Esophagus muscularis mucosa (tissue), 4 donors: ENCODE data around the gene SLAMF9. TPM values are rescaled to one million over a fixed set of nuclear protein-coding genes. Genes with fewer than 3 reads are reported as not detected.
A peak's percentile ranks its signal among the peaks of the same experiment; 100 is the strongest.

Experiments used
- DNase-seq: peaks from one replicate; pipeline ENCODE4 v3.0.0-alpha.2; 2017; ENCODE audit errors: extremely low spot score
- H3K27ac ChIP-seq, 4 donors: fragments of 200-600 bp; sonication (generic); replicated peaks in 1 of 4; 1 replicate in 3 of 4; 2 replicates in 1 of 4; pipeline ENCODE4 v1.5.1; 2016 to 2019; ENCODE audit warnings: mild to moderate bottlenecking in 1 of 4
- H3K27me3 ChIP-seq, 4 donors: fragments of 200-600 bp; sonication (generic); one replicate each; pipeline versions ENCODE4 v1.5.1 to v1.6.0; 2016 to 2019
- H3K36me3 ChIP-seq, 4 donors: fragments of 200-600 bp; sonication (generic); one replicate each; pipeline ENCODE4 v1.5.1; 2016 to 2019
- H3K4me1 ChIP-seq, 4 donors: fragments of 200-600 bp; sonication (generic); one replicate each; pipeline ENCODE4 v1.5.1; 2016 to 2019
- H3K4me3 ChIP-seq, 4 donors: fragments of 200-600 bp; sonication (generic); 1 replicate in 2 of 4; 2 replicates in 2 of 4; pipeline ENCODE4 v1.5.1; 2016 to 2019; ENCODE audit warnings: mild to moderate bottlenecking in 4 of 4, moderate library complexity in 1 of 4
- H3K9me3 ChIP-seq, 4 donors: fragments of 200-600 bp; sonication (generic); 1 replicate in 3 of 4; 2 replicates in 1 of 4; pipeline ENCODE4 v1.5.1; 2016 to 2019
- EP300 ChIP-seq: sonication (generic); formaldehyde crosslinking; IDR thresholded peaks from one replicate; pipeline ENCODE4 v1.6.1; 2017; ENCODE audit warnings: antibody characterized with exemption
- POLR2A ChIP-seq: fragments of 450-650 bp; IDR thresholded peaks from one replicate; pipeline ENCODE4 v1.6.1; 2017; ENCODE audit warnings: antibody characterized with exemption, moderate library complexity, mild to moderate bottlenecking, low read depth
- POLR2AphosphoS5 ChIP-seq, 2 donors: sonication (generic); formaldehyde crosslinking; IDR thresholded peaks; one replicate each; pipeline ENCODE4 v1.6.1; 2017; ENCODE audit warnings: antibody characterized with exemption in 2 of 2
- WGBS: methylation state at CpG from one replicate; pipeline ENCODE4 v1.1.5; 2018; 5-methylcytosine and 5-hydroxymethylcytosine counted together
- intact Hi-C: fragments of 100-400 bp; cut with DNase I; formaldehyde crosslinking; loops from one replicate; pipeline ENCODE4 v1.15.1; 2023
- total RNA-seq, 4 donors: library from RNA; depleted of rRNA; stranded (reverse); fragments of >200 nt; gene quantifications; one replicate each; pipeline versions ENCODE4 v1.1.0 to v1.2.1, GENCODE V29; 2016
- TF ChIP-seq, protein P1 (sequence below), 3 experiments: fragments of 200-600 bp in 2 of 3; fragments of 450-650 bp in 1 of 3; sonication (generic) in 2 of 3; IDR thresholded peaks; one replicate each; pipeline ENCODE4 v1.5.1; 2017 to 2019; ENCODE audit warnings: antibody characterized with exemption in 3 of 3, mild to moderate bottlenecking in 2 of 3, moderate library complexity in 1 of 3

SLAMF9 gene
- total RNA-seq, 4 donors from 2014 or later, result not detected

DNA sequence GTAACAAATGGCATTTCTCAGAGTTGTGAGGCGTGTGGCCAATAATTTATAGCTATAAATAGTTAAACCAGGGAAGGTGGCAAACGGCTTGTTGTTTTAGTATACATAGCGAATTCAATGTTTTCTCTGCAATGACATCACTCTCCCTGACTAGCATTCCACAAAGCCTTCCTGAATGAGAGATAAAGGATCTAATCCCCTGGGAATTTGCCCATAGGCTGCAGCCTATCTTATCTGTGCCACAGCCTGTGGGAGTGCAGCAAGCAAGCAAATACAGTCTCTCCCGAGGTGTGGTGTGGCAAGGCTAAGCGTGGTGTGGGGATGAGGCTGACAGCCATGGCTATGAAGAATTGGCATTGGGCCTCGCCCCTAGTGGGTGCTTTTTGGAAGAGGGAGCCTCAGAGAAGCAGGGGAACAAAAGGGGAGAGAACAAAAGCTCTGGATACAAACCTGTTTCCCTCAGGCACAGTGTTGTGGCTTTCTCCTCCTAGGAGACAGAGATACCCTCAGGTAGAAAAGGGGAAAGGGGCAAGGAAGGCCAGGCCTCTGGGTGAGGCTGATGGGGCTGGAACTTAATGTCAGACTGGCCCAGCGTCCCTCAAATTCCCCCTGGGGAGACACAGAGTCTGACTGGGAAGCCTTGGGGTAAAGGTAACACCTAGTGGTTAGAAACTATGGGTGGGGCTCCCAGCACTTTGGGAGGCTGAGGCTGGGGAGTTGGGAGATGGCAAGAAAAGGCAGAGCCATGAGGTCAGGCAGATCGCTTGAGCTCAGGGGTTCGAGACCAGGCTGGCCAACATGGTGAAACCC is 37.6 kb downstream of the SLAMF9 start:
- 53% methylated on average over 9 of the region's 9 CpGs for WGBS
- Histone ChIP-seq H3K36me3 (peaks cover 31 to 51% (median 44%) of the 10 kb centered on the region in 4 donors), H3K27ac (peak overlapping the region in 3 of 4 donors; percentile 35 to 48 (median 44)), H3K27me3 (no peaks in the 10 kb centered on the region), H3K9me3 (no peaks in the 10 kb centered on the region), H3K4me3 (no peak overlapping the region), H3K4me1 (peaks cover 53 to 74% (median 67%) of the 10 kb centered on the region in 4 donors)
- DNase-seq, result no peak
- intact Hi-C loops, result no loop called here
- TF ChIP-seq EP300, result no peak

DNA sequence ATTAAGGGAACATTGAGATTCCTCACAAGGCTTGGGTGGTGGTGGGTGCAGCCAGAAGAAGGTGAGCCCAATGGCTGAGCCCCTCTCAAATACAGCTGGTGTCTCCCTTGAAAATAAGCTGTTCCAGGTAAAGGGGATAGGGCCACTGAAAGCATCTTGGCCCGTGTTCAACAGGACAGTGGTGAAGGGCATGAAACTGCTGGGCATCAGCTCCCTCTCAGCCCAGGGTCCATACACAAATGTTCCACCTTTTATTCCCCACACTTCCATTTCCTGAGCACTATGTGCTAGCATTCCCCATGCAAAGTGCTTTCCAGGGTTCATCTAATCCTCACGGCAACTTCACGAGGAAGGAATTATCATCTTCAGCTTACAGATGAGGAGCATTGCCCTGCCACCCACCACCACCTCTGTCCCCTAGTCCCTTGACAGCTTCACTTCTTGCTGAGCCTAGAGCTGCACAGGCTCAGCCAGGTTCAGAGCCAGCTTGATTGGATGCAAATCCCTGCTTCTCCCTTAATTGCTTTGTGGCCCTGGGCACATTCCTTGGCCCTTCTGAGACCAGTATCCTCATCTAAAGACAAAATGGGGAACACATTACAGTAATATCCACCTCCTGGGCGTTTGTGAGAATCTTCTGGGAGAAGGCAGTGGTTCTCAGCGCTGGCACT is 38.3 kb downstream of the SLAMF9 start:
- Histone ChIP-seq H3K9me3 (no peaks in the 10 kb centered on the region), H3K4me3 (no peak overlapping the region), H3K27me3 (no peaks in the 10 kb centered on the region), H3K36me3 (peaks cover 30 to 45% (median 41%) of the 10 kb centered on the region in 4 donors), H3K4me1 (peaks cover 53 to 73% (median 65%) of the 10 kb centered on the region in 4 donors), H3K27ac (peak overlapping the region in 3 of 4 donors; percentile 35 to 48 (median 44))
- no peak for TF ChIP-seq EP300
- TF ChIP-seq, protein P1, sequence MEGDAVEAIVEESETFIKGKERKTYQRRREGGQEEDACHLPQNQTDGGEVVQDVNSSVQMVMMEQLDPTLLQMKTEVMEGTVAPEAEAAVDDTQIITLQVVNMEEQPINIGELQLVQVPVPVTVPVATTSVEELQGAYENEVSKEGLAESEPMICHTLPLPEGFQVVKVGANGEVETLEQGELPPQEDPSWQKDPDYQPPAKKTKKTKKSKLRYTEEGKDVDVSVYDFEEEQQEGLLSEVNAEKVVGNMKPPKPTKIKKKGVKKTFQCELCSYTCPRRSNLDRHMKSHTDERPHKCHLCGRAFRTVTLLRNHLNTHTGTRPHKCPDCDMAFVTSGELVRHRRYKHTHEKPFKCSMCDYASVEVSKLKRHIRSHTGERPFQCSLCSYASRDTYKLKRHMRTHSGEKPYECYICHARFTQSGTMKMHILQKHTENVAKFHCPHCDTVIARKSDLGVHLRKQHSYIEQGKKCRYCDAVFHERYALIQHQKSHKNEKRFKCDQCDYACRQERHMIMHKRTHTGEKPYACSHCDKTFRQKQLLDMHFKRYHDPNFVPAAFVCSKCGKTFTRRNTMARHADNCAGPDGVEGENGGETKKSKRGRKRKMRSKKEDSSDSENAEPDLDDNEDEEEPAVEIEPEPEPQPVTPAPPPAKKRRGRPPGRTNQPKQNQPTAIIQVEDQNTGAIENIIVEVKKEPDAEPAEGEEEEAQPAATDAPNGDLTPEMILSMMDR (IDR thresholded peaks at IDR 0.05), result no peak
- TF ChIP-seq POLR2AphosphoS5 (IDR thresholded peaks at IDR 0.05), result no peak
- TF ChIP-seq POLR2A, result no peak
- no peak for DNase-seq
- intact Hi-C loops, result no loop called here
- WGBS, result 48% methylated on average over 5 of the region's 5 CpGs

DNA sequence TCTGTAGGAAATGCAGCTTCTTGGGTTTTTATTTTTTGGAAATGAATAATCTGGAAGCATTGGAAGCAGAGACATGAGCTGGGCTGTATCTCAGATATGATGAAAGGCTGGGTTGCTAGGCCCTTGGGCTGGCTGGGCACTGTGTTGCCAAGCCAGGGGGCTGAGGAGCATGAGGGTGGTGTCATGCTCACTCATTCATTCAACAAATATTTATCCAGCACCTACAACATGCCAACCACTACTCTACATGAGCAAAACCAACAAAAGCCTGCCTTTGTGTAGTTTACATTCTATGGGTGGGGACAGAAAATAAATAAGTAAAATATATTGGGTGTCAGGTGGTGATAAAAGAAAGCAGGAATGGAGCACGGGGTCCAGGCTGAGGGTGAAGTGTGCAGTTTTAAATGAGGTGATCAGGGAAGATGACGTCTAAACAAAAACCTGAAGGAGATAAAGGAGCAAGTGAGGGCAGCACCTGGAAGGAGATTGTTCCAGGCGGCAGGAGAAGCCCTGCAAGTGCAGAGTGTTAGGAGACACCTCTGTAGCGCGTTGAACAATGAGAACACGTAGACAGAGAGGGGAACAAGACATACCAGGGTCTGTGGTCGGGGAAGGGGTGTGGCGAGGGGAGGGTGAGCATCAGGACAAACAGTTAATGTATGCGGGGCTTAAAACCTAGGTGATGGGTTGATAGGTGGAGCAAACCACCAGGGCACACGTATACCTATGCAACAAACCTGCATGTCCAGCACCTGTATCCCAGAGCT is 39.6 kb downstream of the SLAMF9 start:
- Histone ChIP-seq H3K4me1 (peaks cover 46 to 71% (median 65%) of the 10 kb centered on the region in 4 donors), H3K4me3 (no peak overlapping the region), H3K36me3 (peaks cover 18 to 33% (median 28%) of the 10 kb centered on the region in 4 donors), H3K27me3 (no peaks in the 10 kb centered on the region), H3K27ac (no peak overlapping the region), H3K9me3 (no peaks in the 10 kb centered on the region)
- intact Hi-C loops, result no loop called here
- 89% methylated on average over 10 of the region's 10 CpGs for WGBS
- no peak for DNase-seq
- TF ChIP-seq, protein P1 (IDR thresholded peaks at IDR 0.05), result no peak
- TF ChIP-seq POLR2A (no peak), EP300 (no peak), POLR2AphosphoS5 (IDR thresholded peaks at IDR 0.05) (no peak)

DNA sequence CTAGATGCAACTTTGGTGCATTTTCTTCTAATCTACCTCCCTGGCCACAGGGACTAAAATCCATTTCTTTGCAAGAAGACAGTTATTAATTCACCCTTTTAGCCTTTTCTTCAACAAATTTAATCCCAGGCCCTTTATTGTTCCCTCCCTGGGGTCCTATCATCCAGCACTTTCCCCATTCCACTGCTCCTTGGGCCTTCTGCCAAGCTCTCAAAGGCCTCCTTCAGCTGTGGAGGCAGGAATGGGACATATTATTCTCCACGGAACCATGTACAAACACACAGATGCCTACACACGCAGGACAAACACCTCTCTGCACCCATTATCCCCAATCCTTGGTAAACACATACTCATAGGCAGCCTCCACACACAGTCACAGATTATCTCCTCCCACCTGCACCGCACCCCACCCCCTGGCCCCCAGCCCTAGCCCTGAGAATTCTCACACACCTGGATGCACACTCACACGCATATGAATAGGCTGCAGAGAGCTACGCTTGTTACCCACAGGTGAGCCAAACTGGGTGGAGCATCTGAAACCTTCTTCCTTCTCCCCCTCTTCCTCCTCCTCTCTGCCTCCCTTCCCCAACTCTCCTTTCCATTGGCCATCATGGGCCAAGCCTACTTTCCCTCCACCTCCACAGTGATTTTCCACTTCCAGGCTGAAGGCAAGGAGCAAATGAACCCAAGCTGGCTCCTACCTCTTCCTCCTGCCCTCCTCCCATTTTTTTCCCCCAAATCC is 40.4 kb downstream of the SLAMF9 start:
- TF ChIP-seq POLR2A, result no peak
- TF ChIP-seq, protein P1 (IDR thresholded peaks at IDR 0.05), result no peak
- no peak for TF ChIP-seq EP300
- no peak for TF ChIP-seq POLR2AphosphoS5 (IDR thresholded peaks at IDR 0.05)
- Histone ChIP-seq H3K36me3 (peaks cover 10 to 25% (median 20%) of the 10 kb centered on the region in 4 donors), H3K27me3 (no peaks in the 10 kb centered on the region), H3K4me3 (no peak overlapping the region), H3K4me1 (peaks cover 46 to 63% (median 57%) of the 10 kb centered on the region in 4 donors), H3K27ac (peak overlapping the region in 1 of 4 donors; percentile 27), H3K9me3 (no peaks in the 10 kb centered on the region)
- intact Hi-C loops, result no loop called here
- DNase-seq, result no peak
- WGBS, result 77% methylated on average over 5 of the region's 5 CpGs
